PC-3 (cell line): ENCODE results near the gene NKX2-3.

Experiments used
- EZH2 ChIP-seq: fragments of 300-600 bp; sonication (generic); IDR thresholded peaks from one replicate; pipeline ENCODE4 v1.6.1; 2017; ENCODE audit warnings: antibody characterized with exemption, mild to moderate bottlenecking, low read length; ENCODE audit not compliant: unreplicated experiment
- EZH2phosphoT487 ChIP-seq: fragments of 300-600 bp; sonication (generic); IDR thresholded peaks from 2 replicates; pipeline ENCODE4 v1.6.1; 2018; ENCODE audit warnings: mild to moderate bottlenecking, antibody characterized with exemption, low read length, borderline replicate concordance
- TF ChIP-seq, protein P1 (sequence below): fragments of 300-600 bp; sonication (generic); conservative IDR thresholded peaks from 2 replicates; pipeline ENCODE4 v1.5.1; 2017; ENCODE audit warnings: antibody characterized with exemption, low read depth, mild to moderate bottlenecking, low read length

DNA sequence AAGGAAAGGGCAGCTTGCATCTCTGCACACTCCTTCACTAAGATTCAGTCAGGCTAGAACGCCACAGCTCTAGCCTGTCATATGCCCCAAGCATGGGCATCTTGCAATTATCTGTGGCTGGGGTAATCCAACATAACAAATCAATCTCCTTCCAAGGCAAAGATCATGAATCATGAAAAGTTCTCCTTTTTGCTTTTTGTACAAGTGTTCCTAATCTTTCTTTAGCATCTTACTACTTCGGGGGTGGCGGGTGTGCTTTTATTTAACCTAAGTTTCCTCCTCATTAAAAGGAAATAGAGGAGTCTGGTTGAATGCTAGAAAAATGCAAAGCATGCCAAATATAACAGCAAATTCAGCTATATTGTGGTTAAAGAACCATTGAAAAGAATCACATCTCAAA, 43.5 kb upstream of the NKX2-3 start:
- TF ChIP-seq, protein P1, sequence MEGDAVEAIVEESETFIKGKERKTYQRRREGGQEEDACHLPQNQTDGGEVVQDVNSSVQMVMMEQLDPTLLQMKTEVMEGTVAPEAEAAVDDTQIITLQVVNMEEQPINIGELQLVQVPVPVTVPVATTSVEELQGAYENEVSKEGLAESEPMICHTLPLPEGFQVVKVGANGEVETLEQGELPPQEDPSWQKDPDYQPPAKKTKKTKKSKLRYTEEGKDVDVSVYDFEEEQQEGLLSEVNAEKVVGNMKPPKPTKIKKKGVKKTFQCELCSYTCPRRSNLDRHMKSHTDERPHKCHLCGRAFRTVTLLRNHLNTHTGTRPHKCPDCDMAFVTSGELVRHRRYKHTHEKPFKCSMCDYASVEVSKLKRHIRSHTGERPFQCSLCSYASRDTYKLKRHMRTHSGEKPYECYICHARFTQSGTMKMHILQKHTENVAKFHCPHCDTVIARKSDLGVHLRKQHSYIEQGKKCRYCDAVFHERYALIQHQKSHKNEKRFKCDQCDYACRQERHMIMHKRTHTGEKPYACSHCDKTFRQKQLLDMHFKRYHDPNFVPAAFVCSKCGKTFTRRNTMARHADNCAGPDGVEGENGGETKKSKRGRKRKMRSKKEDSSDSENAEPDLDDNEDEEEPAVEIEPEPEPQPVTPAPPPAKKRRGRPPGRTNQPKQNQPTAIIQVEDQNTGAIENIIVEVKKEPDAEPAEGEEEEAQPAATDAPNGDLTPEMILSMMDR, result no peak
- TF ChIP-seq EZH2 (no peak), EZH2phosphoT487 (no peak)
